C4-2B (cell line): ENCODE data around the gene PROSER1.

ENCODE experiments used
- CTCF ChIP-seq: fragments of 450-650 bp; conservative IDR thresholded peaks from 2 replicates; pipeline ENCODE4 v1.5.1; 2017; ENCODE audit warnings: mild to moderate bottlenecking
- ZFX ChIP-seq: fragments of 450-650 bp; IDR thresholded peaks from 2 replicates; pipeline ENCODE4 v1.6.1; 2017

GRCh38 chr13:39025433-39025839, 12.5 kb downstream of the PROSER1 start:
- TF ChIP-seq CTCF (no peak), ZFX (no peak)
